GM21447 (cell line): ENCODE data around the gene TENT4A.

Experiments used
- ATAC-seq: cut with Tn5 transposase; IDR thresholded peaks from one replicate; pipeline ENCODE4 v1.9.1; 2021; ENCODE audit not compliant: unreplicated experiment

TENT4A gene

DNA sequence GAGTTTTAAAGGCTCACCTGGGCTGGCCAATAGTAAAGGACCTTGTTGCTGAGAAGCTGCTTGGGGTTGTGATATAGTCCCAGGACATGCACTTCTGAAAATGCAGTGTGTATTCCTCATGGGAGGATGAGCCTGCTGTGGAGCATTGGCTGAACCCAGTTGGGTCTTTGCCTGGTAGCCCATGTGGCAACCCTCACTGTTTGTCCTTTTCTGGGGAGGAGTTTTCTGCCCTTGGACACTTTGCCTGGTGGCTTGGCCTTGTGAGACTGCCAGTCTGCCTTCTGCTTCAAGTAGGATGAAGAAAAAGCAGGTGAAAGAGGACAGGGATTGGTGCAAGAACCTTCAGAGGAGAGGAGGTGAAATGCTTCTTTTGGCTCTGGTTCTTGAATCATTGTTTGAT lies 4.0 kb downstream of the TENT4A start:
- no peak for ATAC-seq

DNA sequence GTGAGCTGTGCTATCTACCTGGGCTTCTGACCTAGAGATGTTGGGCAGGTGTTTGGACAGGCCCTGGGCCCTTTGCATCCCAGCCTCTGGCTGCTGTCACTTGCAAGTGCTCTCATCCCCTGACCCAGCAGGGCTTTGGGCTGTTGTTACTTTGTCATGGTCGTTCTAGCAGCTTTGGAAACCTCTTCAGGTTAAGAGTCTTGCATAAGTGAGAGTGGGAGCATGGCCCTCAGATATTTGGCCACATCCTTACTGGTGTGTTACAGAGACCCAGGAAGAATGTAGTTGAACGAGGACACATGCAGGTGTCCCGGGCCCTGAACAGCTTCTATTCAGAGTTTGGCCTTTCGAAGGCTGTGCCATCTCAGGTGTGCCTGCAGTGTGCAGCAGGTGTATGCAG lies 4.5 kb downstream of the TENT4A start:
- no peak for ATAC-seq

DNA sequence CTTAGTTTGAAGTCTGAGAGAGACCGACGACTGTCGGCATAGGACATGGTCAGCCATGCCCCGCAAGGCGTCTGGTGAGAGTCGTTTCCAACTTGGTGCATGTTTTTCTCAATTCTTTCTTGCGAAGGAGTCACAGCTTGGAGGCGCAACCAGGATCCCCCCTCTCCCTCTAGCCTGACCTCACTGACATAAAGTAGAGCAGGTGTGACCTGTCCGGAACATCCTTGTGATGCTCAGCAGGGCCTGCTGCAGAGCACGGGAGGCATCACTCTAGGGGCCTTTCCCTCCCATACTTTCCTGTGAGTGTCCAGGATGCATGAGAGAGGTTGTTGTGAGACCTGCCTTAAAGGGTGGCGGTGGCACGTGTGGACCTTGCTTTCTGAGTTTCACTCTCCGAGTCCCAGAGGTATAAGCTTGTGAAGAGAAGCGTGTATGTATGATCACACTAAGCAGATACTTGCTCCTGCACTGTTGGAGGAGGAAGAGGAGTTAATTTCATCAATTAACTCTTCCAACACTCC lies 5.0 kb downstream of the TENT4A start:
- ATAC-seq, result no peak

DNA sequence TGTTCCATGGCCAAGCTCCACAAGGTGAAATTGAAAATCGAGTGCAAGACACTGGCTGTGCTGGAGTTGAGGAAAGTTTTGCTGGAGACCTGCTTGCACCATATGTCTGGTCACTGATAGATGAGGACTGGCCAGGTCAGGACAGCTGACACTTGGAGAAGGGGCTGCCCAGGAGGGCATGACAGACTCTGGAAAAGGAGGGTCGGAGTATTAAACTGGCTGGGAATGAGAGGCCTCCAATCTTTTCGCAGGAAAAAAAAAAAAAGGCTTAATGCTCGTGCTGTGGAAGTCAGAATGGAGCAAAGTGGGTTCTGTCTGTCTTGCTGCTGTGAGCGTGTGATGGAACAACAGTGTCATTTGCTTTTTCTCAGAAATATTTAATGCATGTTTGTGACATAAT lies 5.5 kb downstream of the TENT4A start:
- no peak for ATAC-seq

DNA sequence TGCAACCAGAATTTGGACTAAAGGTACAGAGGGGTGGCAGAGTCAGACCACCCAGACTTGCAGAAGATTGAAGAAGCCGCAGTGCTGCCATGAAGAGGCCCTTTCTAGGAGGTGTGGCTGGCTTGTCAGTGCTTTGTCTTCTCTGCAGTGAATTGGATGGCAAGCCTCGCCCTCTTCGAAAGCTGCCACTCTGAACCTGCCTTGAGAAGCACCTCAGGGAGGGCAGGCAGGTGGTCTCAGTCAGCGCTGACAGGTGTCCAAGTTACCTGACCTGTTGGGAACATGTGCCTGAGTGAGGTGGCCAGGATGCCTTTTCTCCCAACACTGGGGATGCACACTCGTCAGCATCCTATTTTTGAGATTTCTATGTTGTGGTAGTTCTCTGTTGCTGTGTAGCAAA lies 6.2 kb downstream of the TENT4A start:
- ATAC-seq, result no peak

DNA sequence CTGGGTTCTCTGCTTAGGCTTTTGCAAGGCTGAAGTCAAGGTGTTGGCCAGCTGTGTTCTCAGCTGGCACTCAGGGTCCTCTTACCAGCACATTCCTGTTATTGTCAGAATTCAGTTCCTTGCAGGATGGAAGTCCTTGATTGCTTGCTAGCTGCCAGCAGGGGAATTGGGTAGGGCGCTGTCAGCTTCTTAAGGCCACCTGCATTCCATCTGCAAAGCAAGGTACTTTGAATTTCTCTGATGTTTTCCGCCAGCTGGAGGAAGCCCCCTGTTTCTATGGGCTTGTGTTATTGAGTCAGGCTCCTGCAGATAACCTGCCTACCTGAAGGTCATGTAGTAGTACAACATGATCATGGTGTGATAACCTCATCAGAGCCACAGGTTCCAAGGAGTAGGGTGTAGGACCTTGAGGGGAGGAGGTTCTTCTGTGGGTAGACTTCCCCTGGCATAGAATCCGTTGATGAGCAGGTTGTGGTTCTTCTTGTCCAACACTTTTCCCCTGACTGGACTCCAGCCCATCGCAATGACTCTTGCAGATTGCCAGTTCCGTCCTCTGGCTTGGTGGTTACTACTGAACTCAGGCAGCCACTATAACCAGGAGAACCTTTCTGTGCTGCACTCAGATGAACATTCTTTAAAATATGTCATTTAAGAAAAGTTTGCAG lies 6.8 kb downstream of the TENT4A start:
- ATAC-seq, result no peak

DNA sequence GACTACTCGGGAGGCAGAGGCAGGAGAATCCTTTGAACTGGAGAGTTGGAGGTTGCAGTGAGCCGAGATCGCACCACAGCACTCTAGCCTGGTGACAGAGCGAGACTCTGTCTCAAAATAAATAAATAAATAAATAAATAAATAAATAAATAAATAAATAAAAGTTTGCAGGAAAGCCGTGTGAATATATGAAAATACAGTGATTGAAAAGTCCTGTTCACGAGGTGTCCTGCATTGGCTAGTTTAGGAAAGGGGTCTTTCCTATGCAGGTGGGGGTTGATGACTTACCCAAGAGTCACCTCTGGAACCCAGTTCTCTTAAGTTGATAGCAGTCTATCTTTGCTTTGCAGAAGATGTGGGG lies 7.3 kb downstream of the TENT4A start:
- ATAC-seq, result no peak

DNA sequence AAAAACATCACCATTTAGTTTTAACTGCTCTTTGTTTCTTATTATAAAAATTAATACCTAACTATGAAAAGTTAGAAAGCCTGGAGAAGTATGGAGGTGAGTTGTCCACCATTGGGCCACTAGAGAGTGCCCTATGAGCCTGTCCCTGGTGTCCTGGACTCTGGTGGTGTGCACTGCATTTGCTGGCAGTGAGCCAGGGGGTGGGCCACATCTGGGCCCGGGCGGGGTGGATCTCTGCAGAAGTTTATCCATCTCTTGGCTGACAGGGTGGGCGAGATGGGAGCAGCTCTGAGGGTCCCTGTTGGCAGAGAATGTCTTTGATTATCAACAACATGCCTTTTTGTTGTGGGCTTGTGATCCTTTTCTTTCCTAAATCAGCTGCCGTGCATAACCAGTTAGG lies 8.2 kb downstream of the TENT4A start:
- ATAC-seq, result no peak

DNA sequence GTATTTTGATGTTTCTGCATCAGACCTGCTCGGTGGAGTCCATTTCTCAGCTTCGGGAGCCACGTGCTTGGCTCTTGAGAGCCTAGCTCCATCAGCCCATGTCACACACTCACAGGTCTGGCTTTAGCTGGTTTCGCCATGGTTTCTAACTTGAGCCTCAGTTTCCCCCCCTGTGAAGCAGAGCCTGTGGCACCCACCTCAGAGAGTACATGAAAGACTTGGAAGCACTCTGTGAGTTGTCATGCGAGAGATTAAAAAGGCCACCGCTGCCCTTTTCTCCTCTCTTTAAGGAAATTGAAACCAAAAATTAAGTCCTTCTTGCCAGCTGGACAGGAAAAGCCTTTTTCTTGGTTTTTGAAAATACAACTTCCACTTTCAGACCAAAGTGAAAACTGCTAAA lies 8.8 kb downstream of the TENT4A start:
- ATAC-seq, result peak; percentile 64

DNA sequence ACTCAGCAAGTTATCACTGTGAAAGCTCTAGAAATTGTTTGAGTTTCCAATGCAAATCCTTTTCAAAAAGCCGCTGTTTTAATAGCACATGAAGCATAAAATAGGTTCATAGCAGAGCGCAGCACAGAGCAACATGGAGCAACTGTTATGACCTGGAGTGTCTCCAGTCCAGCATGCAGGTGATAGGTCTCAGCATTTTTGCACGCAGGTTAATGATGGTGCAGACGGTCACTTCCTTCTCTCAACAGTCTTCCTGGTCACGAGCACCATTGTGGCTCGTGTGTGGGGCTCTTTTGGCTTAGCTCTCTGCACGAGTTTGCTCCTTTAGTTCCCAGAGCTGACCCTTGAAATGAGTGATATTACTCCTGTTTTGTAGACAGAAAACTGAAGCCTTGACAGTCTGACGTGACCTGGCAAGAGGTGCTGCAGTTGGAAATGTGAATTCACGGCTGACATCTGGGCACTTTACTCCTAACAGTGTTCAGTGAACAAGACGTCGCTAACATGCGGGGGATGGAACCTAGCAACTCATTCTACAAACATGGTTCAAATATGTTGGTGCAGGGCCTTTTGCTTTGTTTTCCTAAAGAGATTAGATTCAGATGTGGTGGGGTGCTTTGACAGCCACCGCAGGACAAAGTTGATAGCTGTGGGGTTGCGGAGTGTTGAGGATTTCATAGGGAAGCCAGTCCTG lies 10.0 kb downstream of the TENT4A start:
- ATAC-seq, result no peak

DNA sequence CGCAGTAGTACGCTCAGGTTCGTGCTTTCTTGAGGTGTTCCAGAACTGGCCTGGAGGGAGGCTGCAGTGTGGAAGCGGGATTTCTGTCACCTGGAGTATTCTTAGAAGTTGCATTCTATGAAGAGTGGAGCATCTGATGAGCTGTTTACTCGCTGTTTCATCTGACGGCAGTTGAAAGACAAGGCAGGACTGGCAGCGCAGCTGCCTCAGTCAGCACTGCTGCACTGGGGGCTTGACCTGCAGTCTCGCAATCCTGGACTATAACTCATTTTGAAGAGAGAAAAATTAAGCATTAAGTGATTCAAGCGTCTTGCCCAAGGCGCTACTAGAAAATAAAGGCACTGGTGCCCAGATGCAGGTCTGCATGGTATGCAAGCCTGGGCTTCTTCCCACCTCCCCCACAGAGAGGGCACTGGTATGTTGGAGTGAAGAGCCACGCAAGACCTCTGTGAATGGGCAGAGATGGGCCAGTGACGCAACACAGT lies 10.6 kb downstream of the TENT4A start:
- ATAC-seq, result no peak

DNA sequence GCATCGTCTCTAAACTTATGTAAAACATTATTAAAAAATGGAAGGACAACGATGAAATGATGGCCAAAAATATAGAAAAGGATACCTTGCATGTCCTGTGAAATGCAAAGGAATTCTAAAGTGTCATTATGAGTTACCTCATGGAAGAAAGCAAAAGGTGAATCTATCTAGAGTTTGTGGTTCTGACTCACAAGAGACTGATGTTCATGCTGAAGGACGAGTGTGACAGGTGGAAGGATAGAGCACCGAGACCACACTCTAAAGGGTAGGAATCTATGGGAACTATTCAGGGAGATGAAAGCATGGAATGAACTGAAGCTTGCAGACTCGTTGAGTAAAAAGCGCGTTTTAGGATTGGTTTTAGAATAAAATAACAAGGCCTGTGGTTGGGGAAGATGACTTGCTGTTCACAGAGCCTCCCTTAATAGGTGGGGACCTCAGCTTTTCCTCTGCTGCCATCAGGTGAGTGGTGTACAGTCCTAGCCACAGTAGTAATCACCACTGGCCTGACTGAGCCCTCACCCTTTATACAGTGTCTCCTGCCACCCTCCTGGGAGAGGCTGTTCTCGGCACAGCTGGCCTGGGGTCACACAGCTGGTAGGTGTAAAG lies 11.2 kb downstream of the TENT4A start:
- no peak for ATAC-seq

DNA sequence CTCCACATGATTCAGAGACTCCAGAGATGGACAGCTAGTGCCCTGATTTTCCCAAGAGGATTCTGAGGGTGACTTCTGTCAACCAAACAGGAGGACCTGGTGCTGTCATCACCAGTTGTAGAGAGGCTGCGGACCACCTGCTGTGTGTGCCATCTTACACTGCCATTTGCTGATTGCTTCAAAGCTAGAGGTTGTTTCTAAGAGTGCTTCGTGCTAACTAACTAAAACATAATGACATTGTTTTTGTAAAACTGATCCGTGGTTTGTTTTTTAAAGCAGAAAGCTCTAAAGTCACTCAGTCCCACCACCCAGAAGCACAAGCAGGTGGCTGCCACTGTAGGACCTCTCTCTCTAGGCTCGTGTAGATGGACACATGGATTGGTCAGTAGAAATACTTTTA lies 12.2 kb downstream of the TENT4A start:
- ATAC-seq, result no peak

DNA sequence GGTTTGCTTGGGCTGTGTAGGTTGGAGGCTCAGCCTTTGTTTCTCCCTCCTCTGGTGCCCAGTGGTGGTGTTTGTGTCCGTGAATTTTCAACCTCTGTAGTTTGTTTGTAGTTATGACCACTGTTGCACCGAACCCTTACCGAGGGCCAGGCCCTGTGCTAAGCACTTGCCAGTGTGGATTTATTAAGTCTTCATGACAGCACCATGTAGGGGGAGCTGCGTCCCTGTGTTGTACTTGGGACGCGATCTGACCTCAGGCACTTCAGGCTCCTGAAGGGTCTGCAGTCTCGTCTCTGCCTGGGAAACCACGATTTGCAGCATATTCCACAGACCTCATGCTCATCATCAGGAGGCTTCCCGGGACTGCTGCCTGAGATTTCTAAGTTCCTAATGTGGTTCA lies 12.8 kb downstream of the TENT4A start:
- ATAC-seq, result no peak

DNA sequence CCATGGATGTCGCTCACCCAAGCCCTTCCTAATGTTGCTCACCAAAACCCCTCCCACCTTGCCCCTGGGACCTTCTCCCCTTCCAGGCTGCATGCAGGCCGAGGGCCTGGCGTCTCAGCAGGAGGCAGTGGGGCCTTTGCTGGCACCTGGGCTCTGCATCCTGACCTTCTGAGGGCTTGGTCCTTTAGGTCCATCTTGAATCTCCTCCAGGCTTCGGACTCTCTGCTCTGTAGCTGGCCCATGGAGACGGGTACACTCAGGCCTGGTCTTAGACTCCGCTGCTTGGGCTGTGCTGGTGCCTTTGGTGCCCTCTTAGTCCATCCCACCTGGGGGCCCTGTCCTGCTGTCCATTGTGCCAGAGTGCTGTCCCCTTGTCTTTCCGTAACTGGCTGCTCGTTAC lies 14.0 kb downstream of the TENT4A start:
- ATAC-seq, result no peak

DNA sequence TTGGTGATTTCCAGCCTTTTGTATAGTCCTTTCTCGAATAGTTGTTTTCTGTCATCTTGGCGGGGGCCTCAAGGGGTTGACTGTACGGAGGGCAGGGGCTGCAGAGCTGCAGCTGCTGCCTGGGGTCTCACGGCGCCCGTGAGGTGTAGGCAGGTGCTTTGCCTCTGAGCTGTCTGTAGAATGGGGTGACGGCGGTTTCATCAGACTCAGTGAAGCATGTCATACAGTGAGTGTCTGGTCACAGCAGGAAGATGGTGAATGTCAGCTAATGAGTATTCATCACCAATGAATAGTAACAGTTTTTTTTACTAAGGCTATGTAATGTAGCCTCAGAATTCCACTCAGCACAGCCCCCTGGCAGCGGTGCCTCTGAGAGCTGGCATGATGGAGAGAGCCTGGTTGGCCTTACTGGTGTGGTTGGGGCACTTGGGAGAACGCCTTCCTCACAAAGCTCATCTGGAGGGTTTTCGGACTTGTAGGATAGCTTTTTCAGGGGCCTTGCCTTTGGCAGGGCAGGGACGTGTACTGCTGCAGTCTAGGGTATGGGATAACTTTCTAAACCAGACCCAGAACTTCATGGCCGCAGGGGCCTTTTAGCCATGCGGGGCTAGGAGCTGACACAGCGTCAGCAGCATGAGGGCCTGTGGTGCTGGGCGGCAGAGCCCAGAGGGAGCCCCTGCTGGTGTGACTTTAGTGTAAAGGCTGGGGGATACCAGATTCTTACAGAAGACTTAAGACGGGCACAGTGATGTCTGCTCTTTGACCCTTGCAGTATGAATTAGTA lies 15.0 kb downstream of the TENT4A start:
- peak; percentile 85 for ATAC-seq

DNA sequence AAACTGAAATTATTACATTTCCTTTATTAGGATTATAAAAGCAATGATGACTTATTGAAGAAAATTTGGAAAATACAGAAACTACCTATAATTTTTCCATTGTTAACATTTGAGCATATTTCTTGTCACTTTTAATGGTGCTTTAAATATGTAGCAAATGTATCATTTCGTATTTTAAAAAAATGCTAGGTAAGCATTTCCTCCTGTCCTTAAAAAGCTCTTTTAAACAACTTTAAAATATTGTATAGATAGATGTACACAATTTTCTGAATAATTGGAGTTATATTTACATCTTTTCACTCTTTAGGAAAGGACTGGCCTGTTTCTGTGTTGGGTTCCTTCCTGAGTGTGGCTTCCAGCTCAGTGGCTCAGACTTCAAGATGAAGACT lies 15.6 kb downstream of the TENT4A start:
- ATAC-seq, result no peak

DNA sequence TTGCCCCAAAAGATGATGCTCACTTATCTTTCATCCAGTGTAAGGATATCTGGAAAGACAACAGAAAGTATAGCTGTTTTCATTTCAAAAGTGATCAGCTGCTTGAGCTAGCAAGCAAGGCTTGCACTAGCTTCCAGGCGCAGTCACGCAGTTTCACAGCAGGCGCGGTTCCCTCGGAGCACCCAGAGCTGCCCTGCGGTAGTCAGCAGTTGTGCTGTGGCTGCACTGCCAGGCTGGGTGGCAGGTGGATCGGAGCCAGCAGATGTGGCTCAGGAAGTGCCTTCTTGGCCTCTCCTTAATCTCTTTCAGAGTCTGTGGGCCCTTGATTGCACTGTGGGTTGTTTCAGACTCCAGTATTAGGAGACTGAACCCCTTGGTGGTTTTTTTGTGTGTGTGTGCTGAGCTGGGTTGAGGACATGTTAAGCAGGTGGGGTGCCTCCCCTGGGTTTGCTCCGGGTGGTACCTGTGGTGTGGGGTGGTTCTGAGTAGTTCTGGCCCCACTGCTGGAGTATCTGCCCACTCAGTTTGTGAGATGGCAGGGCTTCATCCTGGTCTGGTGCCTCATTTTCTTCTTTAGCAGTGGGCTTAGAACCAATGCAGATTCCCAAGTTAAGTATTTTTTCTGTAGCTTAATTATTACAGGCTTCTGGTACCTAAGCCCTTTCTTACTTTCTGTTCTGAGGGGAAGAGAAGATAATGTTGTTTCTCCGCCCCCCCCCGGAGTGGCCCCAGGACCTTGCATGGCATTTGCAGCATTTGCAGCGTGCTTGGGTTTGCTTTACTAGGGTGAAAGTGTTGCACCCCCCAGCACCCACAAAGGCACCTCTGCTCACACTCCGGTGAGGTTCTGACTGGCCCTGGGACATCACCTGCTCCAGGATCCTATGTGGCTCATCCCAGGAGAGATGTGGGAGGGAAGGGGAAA lies 16.4 kb downstream of the TENT4A start:
- peak; percentile 34 for ATAC-seq

DNA sequence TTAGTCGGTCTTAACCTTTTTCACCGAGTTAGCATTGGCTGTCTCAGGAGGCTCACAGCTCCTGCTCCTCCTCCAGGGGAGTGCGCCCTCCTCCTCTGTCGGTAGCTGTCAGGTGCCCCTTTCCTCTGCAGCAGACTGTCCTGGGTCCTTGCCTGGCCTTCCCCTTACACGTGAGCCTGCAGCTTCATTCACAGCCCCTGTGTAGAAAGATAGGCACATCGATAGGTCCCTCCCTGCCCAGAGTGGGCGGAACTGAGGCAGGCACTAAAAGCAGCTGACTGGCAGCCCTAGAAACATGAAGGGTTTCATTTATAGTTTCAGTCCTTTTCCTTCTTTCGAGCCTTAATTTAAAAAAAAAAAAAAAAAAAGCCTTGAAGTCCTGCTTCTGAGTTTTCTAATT lies 17.2 kb downstream of the TENT4A start:
- peak; percentile 33 for ATAC-seq

DNA sequence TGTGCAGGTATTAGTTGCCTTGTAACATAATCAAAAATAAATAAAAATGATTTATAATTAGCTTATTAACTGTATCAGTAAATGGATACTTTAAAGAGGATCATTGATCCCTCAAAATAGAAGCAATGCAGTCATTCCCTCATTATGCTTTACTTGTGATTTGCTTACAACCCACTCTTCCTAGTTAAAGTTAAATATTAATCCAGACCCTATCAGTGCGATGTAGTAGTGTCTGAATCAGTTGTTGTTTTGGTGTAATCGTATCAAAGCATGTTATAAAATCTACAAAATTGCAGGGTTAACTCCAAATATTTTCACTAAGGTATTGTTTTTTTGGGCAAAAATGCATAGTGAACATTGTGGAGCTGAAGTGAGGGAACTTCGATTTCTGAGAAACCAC lies 17.6 kb downstream of the TENT4A start:
- no peak for ATAC-seq
